Measurements from ENCODE around the gene DCAF8L2. TPM values are rescaled to one million over a fixed set of nuclear protein-coding genes. Genes with fewer than 3 reads are reported as not detected.

DCAF8L2 gene
- total RNA-seq: not detected

GRCh38 chrX:27590044-27590443, at the start of gene DCAF8L2:
Gene DCAF8L2 (plus strand): TSS chrX:27590344. CDS start chrX:27746896, 156,552 bp downstream.

Other genes with a start within 250 kb of the DCAF8L2 start
- not detected for gene PPP4R3C, start 127.0 kb upstream of the DCAF8L2 start, total RNA-seq
- not detected for gene MAGEB10, start 217.6 kb downstream of the DCAF8L2 start, total RNA-seq

Measured in activated naive CD4-positive, alpha-beta T cell treated with anti-CD3 and anti-CD28 coated beads, Interleukin-2, amount 10 ng/mL, durations not matched to agents 5 hours and 36 hours (primary cell).